HUDEP-2 (cell line): ENCODE data around the gene ING5.

Source experiments
- DNase-seq, 76 experiments: peaks; one replicate each; lab custom pipeline; 2025; ENCODE audit not compliant: unreplicated experiment in 76 of 76; lab: John Stamatoyannopoulos, UW

The ING5 gene

GRCh38 chr2:241672243-241673188 is 29.3 kb upstream of the ING5 start:
- no peak for DNase-seq

GRCh38 chr2:241673189-241673663 is 28.6 kb upstream of the ING5 start:
- no peak for DNase-seq

- DNase-seq: no peak
Measured at GRCh38 chr2:241673797-241674725, 27.8 kb upstream of the ING5 start.

GRCh38 chr2:241675885-241676284 is 26.0 kb upstream of the ING5 start:
- DNase-seq: no peak

GRCh38 chr2:241676665-241677064 is 25.2 kb upstream of the ING5 start:
- no peak for DNase-seq

GRCh38 chr2:241677392-241677791 is 24.4 kb upstream of the ING5 start:
- DNase-seq: no peak

GRCh38 chr2:241678307-241678706 is 23.5 kb upstream of the ING5 start:
- no peak for DNase-seq

- DNase-seq: no peak
Measured at GRCh38 chr2:241678784-241679540, 22.9 kb upstream of the ING5 start.

- no peak for DNase-seq
Measured at GRCh38 chr2:241680044-241680443, 21.8 kb upstream of the ING5 start.

GRCh38 chr2:241680827-241681599 is 20.8 kb upstream of the ING5 start:
- DNase-seq: peak in 2 of 76 experiments; percentile 5 to 10

GRCh38 chr2:241686324-241686649 is 15.6 kb upstream of the ING5 start:
- DNase-seq: peak in 3 of 76 experiments; percentile 24 to 56 (median 54)

- DNase-seq: peak; percentile 13 to 95 (median 90)
Measured at GRCh38 chr2:241686650-241687425, 15.0 kb upstream of the ING5 start, which contains the start of gene DTYMK. DTYMK (minus strand) TSS chr2:241686815; CDS start chr2:241686783, 32 bp downstream.

- no peak for DNase-seq
Measured at GRCh38 chr2:241689306-241689705, 12.5 kb upstream of the ING5 start.

GRCh38 chr2:241690202-241690717 is 11.6 kb upstream of the ING5 start:
- no peak for DNase-seq

- DNase-seq: no peak
Measured at GRCh38 chr2:241692448-241692847, 9.4 kb upstream of the ING5 start.

- DNase-seq: no peak
Measured at GRCh38 chr2:241695651-241696050, 6.2 kb upstream of the ING5 start.

- peak in 1 of 76 experiments; percentile 82 for DNase-seq
Measured at GRCh38 chr2:241701149-241701398, 765 bp upstream of the ING5 start.

- DNase-seq: peak in 73 of 76 experiments; percentile 8 to 93 (median 72)
Measured at GRCh38 chr2:241702155-241703031, 554 bp downstream of the ING5 start.
